ENCODE data around the gene TTC5.
"Not testable (repeated sequence)": the region's sequence is repeated elsewhere in the genome, so short reads cannot be mapped to it uniquely, and the experiment has no call there.

The TTC5 gene, protein sequence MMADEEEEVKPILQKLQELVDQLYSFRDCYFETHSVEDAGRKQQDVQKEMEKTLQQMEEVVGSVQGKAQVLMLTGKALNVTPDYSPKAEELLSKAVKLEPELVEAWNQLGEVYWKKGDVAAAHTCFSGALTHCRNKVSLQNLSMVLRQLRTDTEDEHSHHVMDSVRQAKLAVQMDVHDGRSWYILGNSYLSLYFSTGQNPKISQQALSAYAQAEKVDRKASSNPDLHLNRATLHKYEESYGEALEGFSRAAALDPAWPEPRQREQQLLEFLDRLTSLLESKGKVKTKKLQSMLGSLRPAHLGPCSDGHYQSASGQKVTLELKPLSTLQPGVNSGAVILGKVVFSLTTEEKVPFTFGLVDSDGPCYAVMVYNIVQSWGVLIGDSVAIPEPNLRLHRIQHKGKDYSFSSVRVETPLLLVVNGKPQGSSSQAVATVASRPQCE

GRCh38 chr14:20305265-20306078, at the start of gene TTC5:
Gene TTC5, minus strand, starts transcription at chr14:20305951. Its CDS starts 14 bp downstream, at chr14:20305937.
- DNase-seq (ENCODE audit: low spot score), result peak; percentile 93

DNA sequence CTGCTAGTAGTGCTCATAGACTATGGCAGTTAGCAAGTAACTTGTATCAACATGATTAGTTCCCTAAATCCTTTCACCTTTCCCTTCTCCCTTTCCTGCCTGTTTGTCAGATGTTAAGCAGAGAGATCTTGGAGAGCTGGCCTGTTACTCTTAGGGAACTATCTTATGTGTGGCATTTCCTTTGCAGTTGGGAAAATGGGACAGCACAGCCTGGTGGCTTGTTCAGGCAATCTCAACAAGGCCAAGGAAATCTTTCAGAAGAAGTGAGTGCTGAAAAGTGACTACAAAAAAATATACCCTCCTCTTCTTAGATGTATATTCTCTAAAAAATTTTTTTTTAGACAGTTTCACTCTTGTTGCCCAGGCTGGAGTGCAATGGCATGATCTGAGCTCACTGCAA, 45.1 kb upstream of the TTC5 start:
- no peak for DNase-seq (ENCODE audit: low spot score)

GRCh38 chr14:20350282-20350681, 44.5 kb upstream of the TTC5 start:
- no peak for DNase-seq (ENCODE audit: low spot score)

DNA sequence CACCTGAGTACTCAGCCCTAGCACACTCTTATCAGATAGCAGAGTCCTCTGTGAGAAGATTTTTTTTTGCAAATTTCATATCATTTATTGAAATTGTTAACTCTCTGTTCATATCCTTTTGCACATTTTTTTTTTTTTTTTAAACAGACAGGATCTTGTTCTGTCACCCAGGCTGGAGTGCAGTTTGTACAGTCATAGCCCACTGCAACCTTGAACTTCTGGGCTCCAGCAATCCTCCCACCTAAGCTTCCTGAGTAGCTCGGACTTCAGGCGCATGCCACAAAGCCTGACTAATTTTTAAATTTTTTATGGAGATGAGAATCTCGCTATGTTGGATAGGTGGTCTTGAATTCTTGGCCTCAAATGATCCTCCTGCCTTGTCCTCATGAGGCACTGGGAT, 42.0 kb upstream of the TTC5 start:
- no peak for DNase-seq (ENCODE audit: low spot score)

DNA sequence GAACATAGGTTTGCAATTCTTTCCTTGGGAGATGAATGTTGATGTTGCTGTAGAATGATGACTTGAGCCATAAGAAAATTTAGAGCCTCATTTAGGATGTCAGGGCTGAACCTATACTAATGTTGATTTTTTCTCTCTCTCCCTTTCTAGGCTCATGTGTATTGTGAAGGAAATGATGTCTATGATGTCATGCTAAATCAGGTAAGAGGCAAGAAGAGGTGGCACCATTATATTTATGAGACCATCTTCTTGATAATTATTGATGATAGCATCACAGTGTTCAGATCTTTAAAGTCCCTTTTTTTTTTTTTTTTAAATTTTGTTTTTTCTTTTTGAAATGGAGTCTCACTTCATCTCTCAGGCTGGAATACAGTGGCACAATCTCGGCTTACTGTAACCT, 41.0 kb upstream of the TTC5 start:
- no peak for DNase-seq (ENCODE audit: low spot score)

- DNase-seq (ENCODE audit: low spot score), result no peak
Observed at GRCh38 chr14:20345366-20345765, 39.6 kb upstream of the TTC5 start.

DNA sequence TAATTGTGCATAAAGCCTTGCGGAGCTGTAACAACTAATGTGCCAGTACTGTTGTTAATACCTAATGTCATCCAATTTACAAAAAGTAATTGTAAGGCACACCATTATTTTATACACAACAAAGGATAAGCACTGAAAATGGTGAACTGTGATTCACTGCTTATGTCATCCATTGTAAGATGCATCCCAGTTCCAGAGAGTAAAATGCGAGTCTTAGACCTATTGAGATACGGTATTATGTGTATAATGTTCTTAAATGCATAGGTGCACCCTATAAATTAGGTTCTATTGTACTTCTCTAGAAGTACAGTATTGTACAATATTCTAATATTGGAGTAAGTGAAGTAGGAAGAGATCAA, 38.1 kb upstream of the TTC5 start:
- DNase-seq (ENCODE audit: low spot score), result no peak

DNA sequence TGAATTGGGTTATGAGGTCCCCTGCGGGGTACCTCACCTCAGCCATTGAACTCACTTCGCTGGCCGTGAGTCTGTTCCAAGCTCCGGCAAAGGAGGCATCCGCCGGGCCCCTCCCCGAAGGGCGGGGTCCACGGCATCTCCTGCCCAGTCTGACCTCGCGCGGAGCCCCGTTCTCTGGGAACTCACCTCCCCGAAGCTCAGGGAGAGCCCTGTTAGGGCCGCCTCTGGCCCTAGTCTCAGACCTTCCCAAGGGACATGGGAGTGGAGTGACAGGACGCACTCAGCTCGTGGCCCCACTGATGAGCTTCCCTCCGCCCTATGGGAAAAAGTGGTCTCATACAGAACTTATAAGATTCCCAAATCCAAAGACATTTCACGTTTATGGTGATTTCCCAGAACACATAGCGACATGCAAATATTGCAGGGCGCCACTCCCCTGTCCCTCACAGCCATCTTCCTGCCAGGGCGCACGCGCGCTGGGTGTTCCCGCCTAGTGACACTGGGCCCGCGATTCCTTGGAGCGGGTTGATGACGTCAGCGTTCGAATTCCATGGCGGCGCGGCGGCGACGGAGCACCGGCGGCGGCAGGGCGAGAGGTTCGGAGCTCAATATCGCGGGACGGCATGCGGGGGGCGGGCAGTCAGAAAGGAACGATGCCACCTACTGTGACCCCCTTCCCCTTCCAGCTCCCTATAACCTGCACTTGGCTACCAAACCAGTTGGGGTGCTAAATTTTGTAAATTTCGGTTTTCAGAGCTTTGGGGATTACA, 37.5 kb upstream of the TTC5 start, which contains the start of gene PARP2:
Gene PARP2, plus strand, starts transcription at position 544 of the 770 bp plus-strand sequence. Its CDS starts 7 bp downstream, at position 551.
- peak; percentile 96 for DNase-seq (ENCODE audit: low spot score)

DNA sequence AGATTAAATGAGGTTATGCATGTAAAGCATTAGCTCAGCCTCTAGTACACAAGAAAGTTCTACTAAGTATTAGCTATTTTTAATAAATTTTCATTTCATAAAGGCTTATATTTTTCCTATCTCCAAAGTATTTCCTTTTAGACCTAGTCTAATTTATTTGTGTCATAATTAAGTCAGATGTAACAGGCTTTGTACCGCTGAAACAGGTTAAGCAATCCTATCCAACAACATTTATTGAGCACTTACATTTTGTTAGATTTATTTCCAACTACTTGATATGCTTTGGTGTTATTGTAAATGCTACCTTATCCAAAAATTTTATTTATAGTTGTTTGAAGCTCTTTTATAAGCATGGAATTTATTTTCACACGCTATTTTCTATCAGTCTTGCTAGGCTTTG, 35.9 kb upstream of the TTC5 start:
- no peak for DNase-seq (ENCODE audit: low spot score)

DNA sequence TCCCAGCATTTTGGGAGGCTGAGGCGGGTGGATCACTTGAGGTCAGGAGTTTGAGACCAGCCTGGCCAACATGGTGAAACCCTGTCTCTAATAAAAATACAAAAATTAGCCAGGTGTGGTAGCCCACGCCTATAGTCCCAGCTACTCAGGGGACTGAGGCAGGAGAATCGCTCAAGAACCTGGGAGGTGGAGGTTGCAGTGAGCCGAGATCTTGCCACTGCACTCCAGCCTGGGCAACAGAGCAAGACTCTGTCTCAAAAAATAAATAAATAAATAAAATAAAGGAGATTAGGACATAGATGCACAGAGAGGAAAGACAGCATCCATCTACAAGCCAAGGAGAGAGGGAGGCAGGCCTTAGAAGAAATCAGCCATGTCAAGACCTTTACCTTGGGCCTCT, 35.3 kb upstream of the TTC5 start:
- not testable (repeated sequence) for DNase-seq (ENCODE audit: low spot score)

- no peak for DNase-seq (ENCODE audit: low spot score)
Observed at GRCh38 chr14:20334017-20334416, 28.3 kb upstream of the TTC5 start.

- DNase-seq (ENCODE audit: low spot score), result no peak
Observed at GRCh38 chr14:20333494-20333841, 27.7 kb upstream of the TTC5 start.

DNA sequence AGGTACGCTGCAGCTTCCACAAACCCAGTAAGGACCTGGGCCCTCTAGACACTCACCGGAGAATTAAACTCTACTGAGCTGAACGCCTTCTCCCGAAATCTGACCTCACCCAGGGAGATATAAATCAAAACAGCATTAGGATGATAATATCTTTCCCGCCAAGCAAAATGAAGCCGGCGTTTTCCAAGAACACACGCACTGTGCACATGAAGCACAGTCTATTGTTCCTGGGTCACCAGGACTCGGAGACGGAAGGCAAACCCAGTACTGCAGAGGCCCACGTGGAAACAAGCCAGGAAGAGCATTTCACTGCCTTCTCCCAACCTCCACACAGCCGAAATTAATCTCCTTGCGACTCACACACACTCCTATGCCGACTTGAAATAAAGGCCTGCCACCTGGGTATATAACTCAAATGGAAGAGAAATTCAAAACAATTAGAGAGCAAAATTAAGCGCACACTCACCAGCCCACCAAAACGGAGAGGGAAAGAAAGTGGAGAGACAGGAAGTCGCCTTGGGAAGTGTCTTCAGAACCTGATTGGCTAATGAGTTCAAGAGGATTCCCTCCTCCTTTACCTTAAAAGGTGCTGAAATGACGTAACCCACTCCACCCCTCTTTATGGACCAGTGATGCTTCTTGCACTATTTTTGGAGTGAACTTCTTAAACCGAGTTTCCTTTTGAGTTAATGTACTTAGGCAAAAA, 27.2 kb upstream of the TTC5 start, which contains the start of gene CCNB1IP1:
Gene CCNB1IP1, minus strand, starts transcription at position 492 of the 706 bp plus-strand sequence. CDS start 16,756 bp downstream, outside the sequence.
- DNase-seq (ENCODE audit: low spot score), result peak; percentile 78

- no peak for DNase-seq (ENCODE audit: low spot score)
Observed at GRCh38 chr14:20332431-20332787, 26.7 kb upstream of the TTC5 start.

GRCh38 chr14:20331053-20331613, 25.4 kb upstream of the TTC5 start:
- DNase-seq (ENCODE audit: low spot score), result no peak

- no peak for DNase-seq (ENCODE audit: low spot score)
Observed at GRCh38 chr14:20329355-20329754, 23.6 kb upstream of the TTC5 start.

- DNase-seq (ENCODE audit: low spot score), result no peak
Observed at GRCh38 chr14:20328705-20329104, 23.0 kb upstream of the TTC5 start.

DNA sequence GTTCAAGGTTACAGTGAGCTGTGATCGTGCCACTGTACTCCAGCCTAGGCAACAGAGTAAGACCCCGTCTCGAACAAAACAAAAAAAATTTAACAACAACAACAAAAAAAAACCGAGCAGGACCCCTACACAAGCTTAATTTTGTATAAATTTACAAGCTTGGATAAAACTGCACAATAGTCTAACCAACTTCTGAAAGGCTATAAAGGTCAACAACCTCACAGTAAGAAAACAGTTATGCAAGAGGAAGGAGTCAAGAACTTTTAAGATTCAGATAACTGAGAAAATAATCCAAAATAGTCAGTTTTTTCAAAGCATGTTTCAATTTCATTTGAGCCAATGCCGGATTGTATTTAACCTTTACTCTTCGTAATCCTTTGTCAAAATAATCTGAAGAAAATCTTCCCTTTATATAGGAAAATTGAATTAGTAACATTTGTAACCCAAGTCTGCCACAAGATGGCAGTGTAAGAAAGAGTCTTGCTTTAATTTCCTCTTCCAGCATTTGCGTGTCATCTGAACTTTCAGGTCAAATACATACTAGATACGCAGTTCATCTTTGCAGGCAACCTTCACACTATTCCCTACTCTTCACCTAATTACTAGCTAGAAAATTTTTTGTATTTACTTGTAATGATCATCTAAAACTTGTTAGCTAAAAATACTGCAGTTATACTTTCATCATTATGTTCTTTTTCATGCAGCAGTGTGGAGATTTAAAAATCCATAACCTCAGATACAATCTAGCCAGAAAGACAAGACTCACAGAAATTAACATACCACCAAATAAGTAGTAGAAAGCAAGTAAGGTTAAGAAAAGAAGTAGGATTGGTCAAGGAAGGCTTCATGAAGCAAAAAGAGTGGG, 21.5 kb upstream of the TTC5 start:
- no peak for DNase-seq (ENCODE audit: low spot score)

DNA sequence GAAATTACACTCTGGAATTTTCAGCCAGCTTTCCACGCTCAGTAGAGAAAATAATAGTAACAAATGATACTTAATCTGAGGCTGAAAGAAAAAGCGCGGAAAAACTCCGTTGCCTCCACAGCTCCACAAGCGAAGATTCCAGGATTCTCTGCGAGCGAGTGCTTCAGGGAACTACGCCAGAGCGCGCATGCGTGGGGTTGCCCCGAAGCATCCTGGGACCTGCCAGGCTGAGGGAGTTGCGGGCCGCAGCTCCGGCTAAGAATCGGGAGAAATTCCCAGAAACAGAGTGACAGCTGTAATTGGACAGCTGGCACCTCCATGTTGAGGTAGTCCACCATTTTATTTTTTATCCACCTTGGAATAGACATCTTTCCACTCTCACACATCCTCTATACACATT, 12.0 kb upstream of the TTC5 start:
- DNase-seq (ENCODE audit: low spot score), result no peak

GRCh38 chr14:20314026-20314425, 8.3 kb upstream of the TTC5 start:
- DNase-seq (ENCODE audit: low spot score), result no peak

DNA sequence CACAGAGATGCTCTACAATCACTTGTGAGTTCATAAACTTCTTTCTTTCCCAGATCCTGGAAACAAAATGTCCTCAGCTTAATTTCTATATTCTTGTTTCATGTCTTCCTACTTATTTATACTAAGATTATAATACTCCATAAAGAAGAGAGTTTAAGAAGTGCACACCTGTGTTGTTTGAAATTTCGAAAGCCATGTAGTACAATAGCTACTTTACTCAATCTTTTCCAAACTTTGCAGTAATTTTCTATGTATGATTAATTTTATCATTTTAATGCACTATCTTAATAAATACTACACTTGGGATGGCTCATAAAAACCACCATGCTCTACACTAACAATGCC, 300 bp upstream of the TTC5 start:
- DNase-seq (ENCODE audit: low spot score), result no peak

All from left forelimb (tissue), 1 donor.